BJ (cell line): ENCODE results near the gene TMTC4. TPM values are rescaled to one million over a fixed set of nuclear protein-coding genes. Genes with fewer than 3 reads are reported as not detected.
A peak's percentile ranks its signal among the peaks of the same experiment; 100 is the strongest.
"Not testable (repeated sequence)": the region's sequence is repeated elsewhere in the genome, so short reads cannot be mapped to it uniquely, and the experiment has no call there.

ENCODE experiments used
- CTCF ChIA-PET: fragments of 350-600 bp; formaldehyde crosslinking; extraction: SDS; loops from one replicate; lab custom pipeline; 2021; ENCODE audit warnings: antibody characterized with exemption, inconsistent platforms; lab: Yijun Ruan, JAX
- POLR2A ChIA-PET: fragments of 300-600 bp; sonication (Branson Sonifier 250); formaldehyde crosslinking; extraction: SDS; loops from one replicate; lab custom pipeline; 2021; ENCODE audit warnings: antibody characterized with exemption; lab: Charles Lee
- DNase-seq: peaks from one replicate; pipeline ENCODE4 v3.0.0-alpha.2; 2011; ENCODE audit warnings: low read depth
- H3K27me3 ChIP-seq: 2 replicates; pipeline ENCODE4 v1.6.0; 2011; ENCODE audit warnings: low read length; ENCODE audit not compliant: control insufficient read depth, insufficient read depth
- H3K36me3 ChIP-seq: 2 replicates; pipeline ENCODE4 v1.5.1; 2011; ENCODE audit warnings: low read length; ENCODE audit not compliant: control insufficient read depth, insufficient read depth
- H3K4me3 ChIP-seq: 2 replicates; pipeline ENCODE4 v1.5.1; 2011; ENCODE audit warnings: low read depth, mild to moderate bottlenecking, control low read depth, low read length
- CTCF ChIP-seq: IDR thresholded peaks from 2 replicates; pipeline ENCODE4 v1.5.1; 2011; ENCODE audit warnings: low read depth, mild to moderate bottlenecking, control low read depth, inconsistent platforms, low read length, moderate library complexity; ENCODE audit not compliant: insufficient read depth
- polyA plus RNA-seq: library from polyadenylated mRNA; depleted of rRNA; stranded (reverse); fragments of >200 nt; gene quantifications from 2 replicates; pipeline ENCODE4 v1.2.3, GENCODE V29; 2011

Gene TMTC4
- polyA plus RNA-seq, 1 experiment = 10.9 TPM

- POLR2A ChIA-PET = no interaction called here
- H3K4me3 ChIP-seq = no peak overlapping the region
- no peaks in the 10 kb centered on the region for H3K36me3 ChIP-seq
- TF ChIP-seq CTCF = no peak
- no peaks in the 10 kb centered on the region for H3K27me3 ChIP-seq
- no peak for DNase-seq
- CTCF ChIA-PET = interaction anchor here (1.5 kb wide), 1 partner anchor 10 kb away, joined by 5 read pairs; no protein-coding TSS in a partner anchor
Observed at GRCh38 chr13:100710176-100710575, 35.6 kb upstream of the TMTC4 start.

- no peak for DNase-seq
- POLR2A ChIA-PET = no interaction called here
- no peaks in the 10 kb centered on the region for H3K27me3 ChIP-seq
- CTCF ChIA-PET = interaction anchor here (0.9 to 2.0 kb wide), 3 partner anchors 13 to 14 kb away, joined by 3 to 5 read pairs (median 3); no protein-coding TSS in a partner anchor
- no peak for TF ChIP-seq CTCF
- no peak overlapping the region for H3K4me3 ChIP-seq
- no peaks in the 10 kb centered on the region for H3K36me3 ChIP-seq
Observed at GRCh38 chr13:100707818-100708740, 33.5 kb upstream of the TMTC4 start.

GRCh38 chr13:100698331-100698730, 23.7 kb upstream of the TMTC4 start:
- H3K27me3 ChIP-seq, CTCF ChIA-PET, POLR2A ChIA-PET, H3K36me3 ChIP-seq, H3K4me3 ChIP-seq, DNase-seq: not testable (repeated sequence)

GRCh38 chr13:100695509-100695773, 20.8 kb upstream of the TMTC4 start:
- Histone ChIP-seq H3K4me3 (no peak overlapping the region), H3K36me3 (no peaks in the 10 kb centered on the region), H3K27me3 (no peaks in the 10 kb centered on the region)
- no peak for DNase-seq
- ChIA-PET POLR2A (no interaction called here), CTCF (interaction anchor here (1.1 kb wide), 1 partner anchor 12 kb away, joined by 5 read pairs; no protein-coding TSS in a partner anchor)
- no peak for TF ChIP-seq CTCF

GRCh38 chr13:100694722-100695508, 20.3 kb upstream of the TMTC4 start:
- POLR2A ChIA-PET = no interaction called here
- peak; percentile 59 for TF ChIP-seq CTCF
- no peaks in the 10 kb centered on the region for H3K36me3 ChIP-seq
- no peak overlapping the region for H3K4me3 ChIP-seq
- DNase-seq = no peak
- no peaks in the 10 kb centered on the region for H3K27me3 ChIP-seq
- CTCF ChIA-PET = interaction anchor here (0.6 to 1.1 kb wide), 2 partner anchors 10 to 12 kb away, joined by 3 to 5 read pairs; no protein-coding TSS in a partner anchor
